OCI-LY1 (cell line): ENCODE data around the gene SYN1.

Experiments used
- EZH2 ChIP-seq: fragments of 200-600 bp; sonication (generic), shearing (Covaris generic); IDR thresholded peaks from 2 replicates; pipeline ENCODE4 v1.8.0; 2017; ENCODE audit warnings: borderline replicate concordance, mixed run types, mild to moderate bottlenecking, antibody characterized with exemption, low read length, moderate library complexity, mixed read lengths
- TF ChIP-seq, protein P1 (sequence below): fragments of 200-600 bp; sonication (generic), shearing (Covaris generic); IDR thresholded peaks from 2 replicates; pipeline ENCODE4 v1.5.1; 2017; ENCODE audit warnings: mild to moderate bottlenecking, antibody characterized with exemption, low read length, moderate library complexity, mixed read lengths

DNA sequence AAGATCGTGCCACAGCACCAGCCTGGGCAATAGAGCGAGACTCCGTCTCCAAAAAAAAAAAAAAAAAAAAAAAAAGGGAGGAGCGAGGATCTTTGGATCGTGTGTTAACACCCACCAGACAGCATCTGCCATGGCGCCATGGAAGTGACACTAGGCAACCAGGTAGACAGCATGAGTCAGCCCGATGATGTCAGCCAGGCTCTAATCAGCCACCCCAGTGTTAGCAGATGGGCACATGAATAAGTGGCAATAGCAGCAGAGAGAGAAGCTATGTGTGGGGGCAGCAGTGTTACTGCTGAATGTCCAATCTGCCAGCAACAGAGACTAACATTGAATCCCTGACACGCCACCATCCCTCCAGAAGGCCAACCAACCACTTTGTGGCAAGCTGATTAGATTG is 6.6 kb downstream of the SYN1 start:
- TF ChIP-seq, protein P1, sequence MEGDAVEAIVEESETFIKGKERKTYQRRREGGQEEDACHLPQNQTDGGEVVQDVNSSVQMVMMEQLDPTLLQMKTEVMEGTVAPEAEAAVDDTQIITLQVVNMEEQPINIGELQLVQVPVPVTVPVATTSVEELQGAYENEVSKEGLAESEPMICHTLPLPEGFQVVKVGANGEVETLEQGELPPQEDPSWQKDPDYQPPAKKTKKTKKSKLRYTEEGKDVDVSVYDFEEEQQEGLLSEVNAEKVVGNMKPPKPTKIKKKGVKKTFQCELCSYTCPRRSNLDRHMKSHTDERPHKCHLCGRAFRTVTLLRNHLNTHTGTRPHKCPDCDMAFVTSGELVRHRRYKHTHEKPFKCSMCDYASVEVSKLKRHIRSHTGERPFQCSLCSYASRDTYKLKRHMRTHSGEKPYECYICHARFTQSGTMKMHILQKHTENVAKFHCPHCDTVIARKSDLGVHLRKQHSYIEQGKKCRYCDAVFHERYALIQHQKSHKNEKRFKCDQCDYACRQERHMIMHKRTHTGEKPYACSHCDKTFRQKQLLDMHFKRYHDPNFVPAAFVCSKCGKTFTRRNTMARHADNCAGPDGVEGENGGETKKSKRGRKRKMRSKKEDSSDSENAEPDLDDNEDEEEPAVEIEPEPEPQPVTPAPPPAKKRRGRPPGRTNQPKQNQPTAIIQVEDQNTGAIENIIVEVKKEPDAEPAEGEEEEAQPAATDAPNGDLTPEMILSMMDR: no peak
- no peak for TF ChIP-seq EZH2
